ENCODE data around the gene FLT1.

FLT1 gene

GRCh38 chr13:28349907-28350654 is 144.8 kb downstream of the FLT1 start:
- no peak for DNase-seq (ENCODE audit: low read depth in 2 of 2, low spot score in 1 of 2)

- no peak for DNase-seq (ENCODE audit: low read depth in 2 of 2, low spot score in 1 of 2)
Measured at GRCh38 chr13:28349371-28349770, 145.6 kb downstream of the FLT1 start.

DNA sequence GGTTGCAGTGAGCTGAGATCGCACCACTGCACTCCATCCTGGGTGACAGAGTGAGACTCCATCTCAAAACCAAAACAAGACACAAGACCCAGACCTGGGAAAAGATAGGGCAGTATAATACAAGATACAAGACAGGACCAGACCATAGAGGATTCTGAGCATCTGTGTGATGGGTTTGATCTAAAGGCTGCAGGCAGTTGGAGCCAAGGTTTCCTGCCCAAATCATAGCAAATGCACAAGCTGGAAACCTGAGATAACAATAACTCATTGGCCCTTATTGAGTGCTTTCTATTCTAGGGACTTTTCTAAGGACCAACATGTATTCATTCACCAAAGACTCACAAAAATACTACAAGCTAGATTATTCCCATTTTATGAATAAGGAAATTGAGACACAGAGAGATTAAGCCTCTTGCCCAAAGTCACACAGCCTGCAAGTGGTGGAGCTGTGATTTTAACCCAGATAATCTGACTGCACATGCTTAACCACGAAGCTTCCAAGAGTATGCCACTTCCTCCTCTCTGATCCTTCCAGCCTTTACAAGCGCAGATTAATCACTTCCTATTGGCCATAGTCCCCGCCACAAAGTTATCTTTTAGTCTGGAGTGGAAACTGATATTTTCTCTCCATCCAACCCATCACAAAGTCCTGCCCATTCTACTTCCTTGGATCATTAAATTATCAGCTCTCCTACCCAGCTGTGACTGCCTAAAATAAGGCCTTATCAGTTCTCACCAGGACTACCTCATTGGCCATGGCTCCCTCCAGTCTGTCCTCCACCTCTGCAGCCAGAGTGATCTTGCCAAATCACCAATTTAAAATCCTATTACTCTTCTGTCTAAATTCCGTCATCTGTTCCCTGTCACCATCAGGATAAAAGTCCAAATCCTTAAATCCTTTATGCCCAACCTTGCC is 147.2 kb downstream of the FLT1 start:
- no peak for DNase-seq (ENCODE audit: low read depth in 2 of 2, low spot score in 1 of 2)

GRCh38 chr13:28346154-28346553 is 148.8 kb downstream of the FLT1 start:
- no peak for DNase-seq (ENCODE audit: low read depth in 2 of 2, low spot score in 1 of 2)

DNA sequence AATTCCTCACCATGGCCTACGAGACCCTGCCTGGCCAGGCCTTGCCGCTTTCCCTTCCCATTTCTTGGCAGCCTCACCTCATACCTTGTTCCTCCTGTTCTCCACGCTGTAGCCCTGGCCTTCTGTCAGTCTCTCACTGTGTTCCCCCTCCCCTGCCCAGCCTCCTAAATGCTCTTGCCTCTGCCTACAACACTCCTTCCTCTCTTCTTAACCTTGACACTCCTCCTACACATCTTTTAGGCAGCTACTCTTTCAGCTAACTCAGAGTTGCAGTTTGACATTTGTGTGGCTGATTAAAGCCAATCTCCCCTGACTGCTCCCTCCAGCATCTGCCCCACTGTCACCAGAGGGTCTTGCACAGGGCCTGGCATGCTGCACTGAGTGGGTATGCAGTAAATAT is 150.8 kb downstream of the FLT1 start:
- no peak for DNase-seq (ENCODE audit: low read depth in 2 of 2, low spot score in 1 of 2)

- no peak for DNase-seq (ENCODE audit: low read depth in 2 of 2, low spot score in 1 of 2)
Measured at GRCh38 chr13:28342251-28342650, 152.7 kb downstream of the FLT1 start.

- DNase-seq (ENCODE audit: low read depth in 2 of 2, low spot score in 1 of 2), result no peak
Measured at GRCh38 chr13:28340272-28340793, 154.6 kb downstream of the FLT1 start.

DNA sequence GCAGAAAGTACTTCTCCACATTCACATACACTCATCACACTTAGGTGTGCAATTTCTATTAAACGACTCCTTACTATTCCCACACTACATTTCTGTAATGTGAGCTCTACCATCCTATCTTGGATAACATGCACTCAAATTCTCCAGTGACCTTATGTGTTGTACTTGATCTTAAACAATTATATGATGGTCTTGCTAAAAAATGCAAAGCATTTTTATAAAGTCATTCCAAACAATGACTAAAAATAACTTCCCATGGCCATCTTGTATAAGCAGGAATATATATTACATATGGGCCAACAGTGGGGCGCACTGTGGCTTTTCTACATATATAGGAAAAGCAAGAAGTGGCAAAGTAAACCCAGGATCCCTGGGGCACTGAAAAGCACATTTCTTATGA is 155.5 kb downstream of the FLT1 start:
- no peak for DNase-seq (ENCODE audit: low read depth in 2 of 2, low spot score in 1 of 2)

DNA sequence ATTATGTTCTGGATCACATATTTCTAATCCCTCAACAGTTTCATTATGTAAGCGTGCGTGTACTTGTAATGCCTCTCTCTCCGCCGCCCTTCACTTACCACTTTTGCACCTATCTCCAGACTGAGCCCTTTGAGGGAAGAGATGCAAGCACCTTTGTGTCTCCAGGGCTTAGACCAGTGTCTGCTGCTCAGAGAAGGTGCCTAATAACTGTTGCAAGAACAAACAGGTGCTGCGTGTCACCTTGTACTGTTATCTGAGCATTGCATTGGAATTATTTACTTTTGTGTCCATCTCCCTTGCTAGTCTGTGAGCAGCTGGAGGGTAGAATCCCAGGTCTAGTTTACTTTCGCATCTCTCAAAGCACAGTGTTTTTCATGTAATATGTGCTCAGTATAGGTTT is 156.2 kb downstream of the FLT1 start:
- no peak for DNase-seq (ENCODE audit: low read depth in 2 of 2, low spot score in 1 of 2)

GRCh38 chr13:28338006-28338574 is 156.8 kb downstream of the FLT1 start:
- no peak for DNase-seq (ENCODE audit: low read depth in 2 of 2, low spot score in 1 of 2)

DNA sequence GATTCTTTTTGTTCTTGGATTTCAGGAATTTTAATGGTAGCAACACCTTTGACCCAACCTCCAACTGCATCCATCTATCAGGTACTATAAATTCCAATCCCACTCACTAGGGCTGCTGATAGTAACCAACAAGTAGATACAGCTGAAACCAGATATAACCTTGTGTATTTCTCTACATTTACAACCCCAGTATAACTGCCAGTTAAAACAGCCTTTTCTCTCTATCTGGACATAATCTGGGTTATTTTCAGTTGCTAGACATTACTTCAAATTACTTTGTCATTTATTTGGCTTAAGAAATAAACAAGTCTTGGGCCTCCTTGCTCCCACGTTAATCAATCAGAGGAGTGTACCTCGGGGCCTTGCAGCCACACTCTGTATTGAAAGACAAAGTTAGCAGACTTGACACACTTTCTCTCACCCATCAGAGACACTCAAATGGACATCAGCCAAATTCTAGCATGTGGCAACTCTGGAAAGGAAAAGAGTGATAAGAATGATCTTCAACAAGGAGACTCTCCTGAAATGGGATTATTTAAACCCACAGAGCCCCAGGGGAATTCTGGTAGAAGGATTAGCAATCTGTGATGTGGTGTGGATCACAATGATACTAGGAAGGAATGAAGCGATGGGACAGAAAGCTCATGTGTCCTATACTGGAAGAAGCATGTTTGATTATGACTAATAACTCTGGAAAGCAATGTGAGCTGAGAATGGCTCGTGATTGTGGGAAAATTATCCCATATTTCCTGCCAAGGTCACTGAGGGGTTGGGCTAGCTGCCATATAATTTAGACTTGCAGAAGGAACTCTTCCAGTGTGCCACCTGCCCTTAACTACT is 157.5 kb downstream of the FLT1 start:
- DNase-seq (ENCODE audit: low read depth in 2 of 2, low spot score in 1 of 2), result no peak

- DNase-seq (ENCODE audit: low read depth in 2 of 2, low spot score in 1 of 2), result no peak
Measured at GRCh38 chr13:28336193-28336657, 158.7 kb downstream of the FLT1 start.

- no peak for DNase-seq (ENCODE audit: low read depth in 2 of 2, low spot score in 1 of 2)
Measured at GRCh38 chr13:28333204-28333881, 161.6 kb downstream of the FLT1 start.

DNA sequence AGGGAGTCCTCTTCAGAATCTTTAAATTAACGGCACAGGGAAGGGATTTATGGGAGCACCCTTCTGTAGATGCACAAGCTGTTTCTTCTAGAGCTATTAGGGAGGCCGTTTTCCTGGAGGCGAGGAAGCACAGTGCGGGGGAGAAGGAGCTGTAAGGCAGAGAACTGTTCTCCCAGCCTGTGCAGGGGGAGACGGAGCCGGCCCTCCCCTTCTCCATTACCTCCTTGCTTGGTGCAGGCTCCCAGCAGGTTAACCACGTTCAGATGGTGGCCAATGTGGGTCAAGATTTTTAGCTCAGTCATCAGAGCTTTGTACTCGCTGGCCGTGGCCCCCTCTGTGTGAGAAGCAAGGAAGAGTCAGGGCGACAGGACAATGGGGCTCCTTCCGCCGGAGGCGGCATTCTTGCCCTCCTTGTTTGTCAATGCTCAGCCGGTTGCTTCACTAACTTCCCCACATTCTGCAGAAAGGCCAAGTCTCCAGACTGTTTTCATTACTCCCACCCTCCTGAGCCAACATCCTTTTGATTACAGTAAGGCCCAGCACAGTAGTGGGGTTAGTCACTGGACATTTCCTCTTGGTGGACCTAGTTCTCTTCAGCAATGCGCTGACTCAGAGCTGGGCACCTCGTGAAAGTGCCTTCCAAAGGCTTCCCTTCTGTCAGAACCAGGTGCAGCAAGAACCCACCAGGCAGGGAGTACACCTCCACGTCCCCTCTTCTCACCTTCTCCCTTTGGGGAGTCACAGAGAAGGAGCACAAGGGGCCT is 165.4 kb downstream of the FLT1 start:
- DNase-seq (ENCODE audit: low read depth in 2 of 2, low spot score in 1 of 2), result no peak

GRCh38 chr13:28328271-28328607 is 166.7 kb downstream of the FLT1 start:
- DNase-seq (ENCODE audit: low read depth in 2 of 2, low spot score in 1 of 2), result no peak

DNA sequence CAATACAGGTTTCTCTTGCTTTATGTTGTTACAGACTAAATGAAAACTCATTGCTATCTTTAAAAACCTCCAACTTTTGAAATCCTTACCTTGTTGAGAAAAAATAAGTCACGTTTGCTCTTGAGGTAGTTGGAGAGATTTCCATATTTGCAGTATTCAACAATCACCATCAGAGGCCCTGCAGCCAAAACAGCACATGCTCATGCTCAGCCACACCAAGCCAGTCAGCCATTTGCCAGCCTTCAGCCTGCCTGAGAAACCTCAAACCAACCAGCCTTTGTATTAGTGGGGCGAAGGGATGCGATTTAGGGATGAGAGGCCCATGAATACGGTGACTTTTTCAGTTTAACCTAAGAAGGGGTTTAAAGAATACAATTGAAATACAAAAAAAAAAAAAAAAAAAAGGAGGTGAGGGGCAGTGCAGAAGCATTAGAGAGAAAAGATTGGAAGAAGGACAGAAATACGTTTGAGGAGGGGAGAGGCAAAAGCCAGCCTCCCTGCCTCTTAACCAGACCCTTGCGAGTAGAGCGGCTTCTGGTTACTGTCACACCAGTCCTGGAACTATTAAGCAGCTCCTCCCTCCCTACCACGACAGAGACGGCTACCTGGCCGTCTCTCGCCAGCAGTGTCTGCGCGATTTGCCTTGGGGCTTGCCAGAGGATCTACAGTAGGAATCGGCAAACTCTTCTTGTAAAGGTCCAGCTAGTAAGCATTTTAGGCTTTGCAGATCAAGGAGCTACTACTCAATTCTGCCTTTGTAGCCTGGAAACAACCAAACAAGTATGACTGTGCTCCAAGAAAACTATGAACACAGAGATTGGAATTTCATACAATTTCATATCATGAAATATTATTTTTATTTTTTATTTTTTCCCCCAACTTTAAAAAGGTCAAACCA is 167.3 kb downstream of the FLT1 start:
- no peak for DNase-seq (ENCODE audit: low read depth in 2 of 2, low spot score in 1 of 2)

- DNase-seq (ENCODE audit: low read depth in 2 of 2, low spot score in 1 of 2), result no peak
Measured at GRCh38 chr13:28326056-28326455, 168.9 kb downstream of the FLT1 start.

- no peak for DNase-seq (ENCODE audit: low read depth in 2 of 2, low spot score in 1 of 2)
Measured at GRCh38 chr13:28325022-28325421, 169.9 kb downstream of the FLT1 start.

Measured in stimulated activated CD8-positive, alpha-beta memory T cell treated with anti-CD3 and anti-CD28 coated beads, Interleukin-4, amount 100 ng/mL, for 1 hour (primary cell).